Measurements from ENCODE around the gene CES2. TPM values are rescaled to one million over a fixed set of nuclear protein-coding genes. Genes with fewer than 3 reads are reported as not detected.

Gene CES2
- total RNA-seq, 1 experiment from 2014 or later = 35.4 TPM

GRCh38 chr16:66895689-66895979 lies 39.7 kb upstream of the CES2 start:
- no peaks in the 10 kb centered on the region for H3K27me3 ChIP-seq (ENCODE audit: insufficient read depth, low read length)
- no peaks in the 10 kb centered on the region for H3K9me2 ChIP-seq (ENCODE audit: insufficient read depth)
- intact Hi-C loops (cut with micrococcal nuclease) = loop anchor here (1.0 to 10.0 kb wide), 4 partner anchors 33 to 209 kb away; partner anchors contain the start of gene PHAF1
- no peaks in the 10 kb centered on the region; a peak in 1 of 4 replicates for H3K36me3 ChIP-seq (ENCODE audit: control insufficient read depth in 1 of 2, insufficient read depth in 2 of 2, low read length in 2 of 2)
- no TSS peak for BruUV-seq (replicated peaks)
- no peaks in the 10 kb centered on the region for H3K79me2 ChIP-seq (ENCODE audit: insufficient read depth, low read length)
- ATAC-seq (no peak), DNase-seq (ENCODE audit: low read depth, low spot score) (no peak)
- no peak overlapping the region for H3K27ac ChIP-seq (ENCODE audit: low read depth, low read length)
- peaks cover 7 to 12% of the 10 kb centered on the region in 2 experiments; a peak in 3 of 4 replicates for H3K4me1 ChIP-seq (ENCODE audit: control insufficient read depth in 1 of 2, insufficient read depth in 2 of 2, low read length in 2 of 2)
- H3K9me3 ChIP-seq (ENCODE audit: control insufficient read depth in 1 of 2, insufficient read depth in 1 of 2, low read depth in 1 of 2, low read length in 2 of 2) = no peaks in the 10 kb centered on the region
- H3K4me2 ChIP-seq (ENCODE audit: low read length) = no peak overlapping the region
- TF ChIP-seq RAD21 (IDR thresholded peaks at IDR 0.05; ENCODE audit: low read depth) (no peak), TCF7L2 (IDR thresholded peaks at IDR 0.05; ENCODE audit: borderline replicate concordance, extremely low read depth, insufficient read depth, insufficient read length) (no peak), SP1 (IDR thresholded peaks at IDR 0.05; ENCODE audit: low read depth) (no peak), CTCF (IDR thresholded peaks at IDR 0.05 in 2 of 3, conservative IDR thresholded peaks at IDR 0.05 in 1 of 3; ENCODE audit: borderline replicate concordance in 1 of 3, insufficient read depth in 1 of 3, low read depth in 2 of 3, low read length in 2 of 3) (no peak), YY1 (IDR thresholded peaks at IDR 0.05; ENCODE audit: extremely low read depth, insufficient replicate concordance, low read depth, low read length) (no peak), EZH2 (IDR thresholded peaks at IDR 0.05) (no peak), CEBPB (IDR thresholded peaks at IDR 0.05; ENCODE audit: low read depth) (no peak), ELF1 (IDR thresholded peaks at IDR 0.05; ENCODE audit: borderline replicate concordance, low read depth) (no peak), SRF (IDR thresholded peaks at IDR 0.05; ENCODE audit: low read depth) (no peak)
- CTCF ChIA-PET = interaction anchor here (0.6 to 2.4 kb wide), 19 partner anchors 8 to 552 kb away, joined by 3 to 32 read pairs (median 5); partner anchors contain the start of genes CDH16, CES3, ELMO3 and PDP2
- H4K20me1 ChIP-seq (ENCODE audit: insufficient read depth) = no peaks in the 10 kb centered on the region
- H3K4me3 ChIP-seq (replicated peaks in 1 of 2; ENCODE audit: low read depth in 1 of 2, low read length in 2 of 2) = no peak overlapping the region
- RAD21 ChIA-PET (ENCODE audit: low non-redundant PET in 1 of 2, low total read pairs in 2 of 2, uncharacterized antibody in 2 of 2, unreplicated experiment in 2 of 2) = interaction anchor here (1.0 to 1.3 kb wide), 2 partner anchors 33 kb away, joined by 5 to 6 read pairs; no protein-coding TSS in a partner anchor
- POLR2A ChIA-PET = no interaction called here
- H3K9ac ChIP-seq (ENCODE audit: low read length) = no peak overlapping the region
- no peak overlapping the region for H2AFZ ChIP-seq (ENCODE audit: low read depth, low read length, poor library complexity, severe bottlenecking)

Data from HCT116 (cell line).